Activated CD8-positive, alpha-beta memory T cell treated with anti-CD3 and anti-CD28 coated beads, Interleukin-2, amount 50 U/mL, for 1 hour (primary cell): ENCODE results near the gene PAFAH1B1.
"Not testable (repeated sequence)": the region's sequence is repeated elsewhere in the genome, so short reads cannot be mapped to it uniquely, and the experiment has no call there.

Experiments
- DNase-seq: peaks from one replicate; pipeline ENCODE4 v3.0.0-alpha.2; 2020; ENCODE audit errors: extremely low read depth

PAFAH1B1 gene

GRCh38 chr17:2635675-2636074 is 42.2 kb downstream of the PAFAH1B1 start:
- DNase-seq = no peak

GRCh38 chr17:2636169-2636930 is 42.9 kb downstream of the PAFAH1B1 start:
- no peak for DNase-seq

GRCh38 chr17:2637422-2637821 is 44.0 kb downstream of the PAFAH1B1 start:
- no peak for DNase-seq

- no peak for DNase-seq
Observed at GRCh38 chr17:2644971-2645370, 51.5 kb downstream of the PAFAH1B1 start.

- no peak for DNase-seq
Observed at GRCh38 chr17:2647957-2648356, 54.5 kb downstream of the PAFAH1B1 start.

GRCh38 chr17:2649191-2649590 is 55.7 kb downstream of the PAFAH1B1 start:
- no peak for DNase-seq

- DNase-seq = not testable (repeated sequence)
Observed at GRCh38 chr17:2652911-2653310, 59.5 kb downstream of the PAFAH1B1 start.

GRCh38 chr17:2655546-2655945 is 62.1 kb downstream of the PAFAH1B1 start:
- DNase-seq = no peak

- DNase-seq = no peak
Observed at GRCh38 chr17:2656283-2656682, 62.8 kb downstream of the PAFAH1B1 start.

- DNase-seq = not testable (repeated sequence)
Observed at GRCh38 chr17:2659337-2659736, 65.9 kb downstream of the PAFAH1B1 start.

GRCh38 chr17:2660410-2660809 is 67.0 kb downstream of the PAFAH1B1 start:
- DNase-seq = not testable (repeated sequence)

GRCh38 chr17:2672026-2672425 is 78.6 kb downstream of the PAFAH1B1 start:
- no peak for DNase-seq

GRCh38 chr17:2679247-2679646 is 85.8 kb downstream of the PAFAH1B1 start:
- DNase-seq = not testable (repeated sequence)

GRCh38 chr17:2680961-2681360 is 87.5 kb downstream of the PAFAH1B1 start:
- no peak for DNase-seq

- no peak for DNase-seq
Observed at GRCh38 chr17:2681650-2682049, 88.2 kb downstream of the PAFAH1B1 start.

- DNase-seq = no peak
Observed at GRCh38 chr17:2682176-2682938, 88.9 kb downstream of the PAFAH1B1 start.

GRCh38 chr17:2683912-2684311 is 90.5 kb downstream of the PAFAH1B1 start:
- DNase-seq = no peak

GRCh38 chr17:2684549-2684948 is 91.1 kb downstream of the PAFAH1B1 start:
- DNase-seq = no peak

GRCh38 chr17:2685696-2686095 is 92.2 kb downstream of the PAFAH1B1 start:
- no peak for DNase-seq

GRCh38 chr17:2687074-2687418 is 93.6 kb downstream of the PAFAH1B1 start:
- DNase-seq = no peak

GRCh38 chr17:2688351-2689342 is 95.2 kb downstream of the PAFAH1B1 start:
- DNase-seq = no peak
